GM21367 (cell line): ENCODE measurements around the gene ZNF202.
"Not testable (repeated sequence)": the region's sequence is repeated elsewhere in the genome, so short reads cannot be mapped to it uniquely, and the experiment has no call there.

Source experiments
- ATAC-seq: cut with Tn5 transposase; IDR thresholded peaks from one replicate; pipeline ENCODE4 v1.9.1; 2021; ENCODE audit not compliant: unreplicated experiment

The ZNF202 gene

GRCh38 chr11:123741159-123742030, at the start of gene ZNF202:
ZNF202 (minus strand) TSS chr11:123741660; CDS start chr11:123730888, 10,772 bp downstream.
- peak; percentile 98 for ATAC-seq

- no peak for ATAC-seq
Observed at GRCh38 chr11:123783536-123783935, 42.1 kb upstream of the ZNF202 start.

- ATAC-seq, result no peak
Observed at GRCh38 chr11:123778511-123778910, 37.1 kb upstream of the ZNF202 start.

- ATAC-seq, result no peak
Observed at GRCh38 chr11:123775715-123776549, 34.5 kb upstream of the ZNF202 start.

GRCh38 chr11:123775289-123775688, 33.8 kb upstream of the ZNF202 start:
- peak; percentile 65 for ATAC-seq

GRCh38 chr11:123773959-123774358, 32.5 kb upstream of the ZNF202 start:
- no peak for ATAC-seq

- no peak for ATAC-seq
Observed at GRCh38 chr11:123773026-123773425, 31.6 kb upstream of the ZNF202 start.

- ATAC-seq, result no peak
Observed at GRCh38 chr11:123771664-123772063, 30.2 kb upstream of the ZNF202 start.

- no peak for ATAC-seq
Observed at GRCh38 chr11:123770712-123771111, 29.3 kb upstream of the ZNF202 start.

GRCh38 chr11:123765601-123766000, 24.1 kb upstream of the ZNF202 start:
- ATAC-seq, result no peak

- no peak for ATAC-seq
Observed at GRCh38 chr11:123762422-123762821, 21.0 kb upstream of the ZNF202 start.

- ATAC-seq, result peak; percentile 88
Observed at GRCh38 chr11:123760894-123761293, 19.4 kb upstream of the ZNF202 start.

GRCh38 chr11:123757976-123758375, 16.5 kb upstream of the ZNF202 start:
- ATAC-seq, result no peak

GRCh38 chr11:123755813-123756212, 14.4 kb upstream of the ZNF202 start:
- no peak for ATAC-seq

GRCh38 chr11:123755344-123755743, 13.9 kb upstream of the ZNF202 start:
- ATAC-seq, result no peak

- ATAC-seq, result no peak
Observed at GRCh38 chr11:123754101-123754568, 12.7 kb upstream of the ZNF202 start, which contains the start of gene OR6X1. OR6X1 (minus strand) TSS chr11:123754518; CDS start chr11:123754518, 0 bp downstream.

- ATAC-seq, result no peak
Observed at GRCh38 chr11:123753110-123753509, 11.7 kb upstream of the ZNF202 start.

GRCh38 chr11:123751781-123752180, 10.3 kb upstream of the ZNF202 start:
- no peak for ATAC-seq

- not testable (repeated sequence) for ATAC-seq
Observed at GRCh38 chr11:123748349-123748748, 6.9 kb upstream of the ZNF202 start.

GRCh38 chr11:123745764-123746451, 4.4 kb upstream of the ZNF202 start:
- ATAC-seq, result no peak

- ATAC-seq, result no peak
Observed at GRCh38 chr11:123742724-123743120, 1.3 kb upstream of the ZNF202 start.
